MM.1S (cell line): ENCODE results near the gene MICAL2.

Experiments
- DNase-seq: peaks from one replicate; pipeline ENCODE4 v3.0.0-alpha.2; 2015
- H2AFZ ChIP-seq: fragments of 300-600 bp; sonication (generic); 2 replicates; pipeline ENCODE4 v1.6.0; 2016; ENCODE audit warnings: antibody characterized with exemption, low read length
- H3F3A ChIP-seq: fragments of 300-600 bp; sonication (generic); 2 replicates; pipeline ENCODE4 v1.6.1; 2016; ENCODE audit warnings: mild to moderate bottlenecking, antibody characterized with exemption, low read length, moderate library complexity, mixed read lengths; ENCODE audit not compliant: insufficient read depth
- H3K27ac ChIP-seq: fragments of 300-600 bp; sonication (generic); 2 replicates; pipeline ENCODE4 v1.5.1; 2016; ENCODE audit warnings: mild to moderate bottlenecking, low read length
- H3K27me3 ChIP-seq: fragments of 300-600 bp; sonication (generic); replicated peaks from 2 replicates; pipeline ENCODE4 v1.6.0; 2016; ENCODE audit warnings: low read length; ENCODE audit not compliant: insufficient read depth
- H3K36me3 ChIP-seq: fragments of 300-600 bp; sonication (generic); replicated peaks from 2 replicates; pipeline ENCODE4 v1.6.1; 2016; ENCODE audit warnings: mild to moderate bottlenecking, low read length, mixed read lengths; ENCODE audit not compliant: insufficient read depth
- H3K4me1 ChIP-seq: fragments of 300-600 bp; sonication (generic); 2 replicates; pipeline ENCODE4 v1.6.1; 2016; ENCODE audit warnings: low read length, mixed read lengths
- H3K4me2 ChIP-seq: fragments of 300-600 bp; sonication (generic); 2 replicates; pipeline ENCODE4 v1.6.0; 2016; ENCODE audit warnings: low read depth, low read length
- H3K4me3 ChIP-seq: fragments of 300-600 bp; sonication (generic); 2 replicates; pipeline ENCODE4 v1.5.1; 2016; ENCODE audit warnings: low read length, mixed read lengths
- H3K79me2 ChIP-seq: fragments of 300-600 bp; sonication (generic); 2 replicates; pipeline ENCODE4 v1.6.1; 2016; ENCODE audit warnings: mixed run types, low read length, mixed read lengths
- H3K9ac ChIP-seq: fragments of 300-600 bp; sonication (generic); 2 replicates; pipeline ENCODE4 v1.6.1; 2016; ENCODE audit warnings: low read length, mixed read lengths
- H3K9me2 ChIP-seq: fragments of 300-600 bp; sonication (generic); replicated peaks from 2 replicates; pipeline ENCODE4 v1.6.1; 2016; ENCODE audit warnings: mild to moderate bottlenecking, low read length, mixed read lengths; ENCODE audit not compliant: insufficient read depth
- H3K9me3 ChIP-seq: fragments of 300-600 bp; sonication (generic); replicated peaks from 2 replicates; pipeline ENCODE4 v1.6.1; 2016; ENCODE audit warnings: mild to moderate bottlenecking, low read length, mixed read lengths; ENCODE audit not compliant: insufficient read depth
- H4K20me1 ChIP-seq: fragments of 300-600 bp; sonication (generic); 2 replicates; pipeline ENCODE4 v1.6.1; 2016; ENCODE audit warnings: mild to moderate bottlenecking, low read length, moderate library complexity, mixed read lengths; ENCODE audit not compliant: insufficient read depth
- EZH2 ChIP-seq: fragments of 300-600 bp; sonication (generic); optimal IDR thresholded peaks from 2 replicates; pipeline ENCODE3; 2017; ENCODE audit warnings: low read depth, mild to moderate bottlenecking, antibody characterized with exemption, low read length, mixed read lengths
- EZH2phosphoT487 ChIP-seq: fragments of 300-600 bp; sonication (generic); IDR thresholded peaks from 2 replicates; pipeline ENCODE4 v1.6.1; 2018; ENCODE audit warnings: antibody characterized with exemption, low read length
- TF ChIP-seq, protein P1 (sequence below): fragments of 300-600 bp; sonication (generic); IDR thresholded peaks from 2 replicates; pipeline ENCODE4 v1.5.1; 2016; ENCODE audit warnings: antibody characterized with exemption, low read length, mixed read lengths

The MICAL2 gene

DNA sequence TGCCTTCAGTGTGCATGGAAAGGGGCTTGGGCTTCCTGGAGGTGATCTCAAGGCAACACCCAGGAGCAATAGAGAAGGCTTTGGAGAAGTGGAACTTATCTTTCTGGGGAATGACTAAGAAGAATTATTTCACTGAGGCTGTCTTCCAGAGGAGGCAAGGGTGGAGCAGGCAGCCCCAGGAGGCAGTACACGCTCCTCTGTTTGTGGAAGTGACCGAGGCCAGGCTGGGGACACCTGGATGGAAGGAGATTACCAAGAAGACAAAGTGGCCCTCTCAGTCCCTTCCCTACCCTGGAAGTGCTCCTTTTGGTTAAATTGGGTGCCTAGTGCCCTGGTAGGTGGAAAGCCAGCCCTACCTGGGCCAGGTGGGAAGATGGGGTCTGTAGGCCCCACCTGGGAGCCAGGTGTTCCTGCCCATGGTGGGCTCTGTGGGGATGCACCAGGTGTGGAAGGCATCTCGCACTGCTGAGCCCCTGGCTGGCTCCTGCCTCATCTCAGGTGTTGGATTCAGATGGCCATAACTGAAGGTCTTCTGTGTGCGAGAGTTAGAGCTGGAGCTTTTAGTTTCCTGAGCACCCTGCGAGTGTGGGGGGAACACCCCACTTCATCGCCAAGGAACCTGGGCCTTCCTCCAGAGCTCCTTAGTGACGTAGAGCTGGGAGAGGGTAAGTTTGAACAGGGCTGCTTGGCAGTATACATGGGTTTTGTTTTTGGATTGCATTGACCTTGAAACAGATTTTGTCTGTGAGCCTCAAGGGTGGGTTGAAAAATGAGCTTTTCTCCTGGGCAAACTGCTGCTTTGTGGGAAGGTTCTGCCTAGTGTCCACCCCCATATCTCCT is 46.1 kb downstream of the MICAL2 start:
- no peak overlapping the region for H3K4me2 ChIP-seq
- H3K27me3 ChIP-seq, result no peaks in the 10 kb centered on the region
- H3K4me1 ChIP-seq, result peaks cover 6% of the 10 kb centered on the region; the same call in 1 of the 2 replicates
- no peaks in the 10 kb centered on the region for H3K79me2 ChIP-seq
- no peak overlapping the region for H3K27ac ChIP-seq
- no peak for DNase-seq
- no peaks in the 10 kb centered on the region for H3K36me3 ChIP-seq
- no peaks in the 10 kb centered on the region for H3F3A ChIP-seq
- TF ChIP-seq, protein P1, sequence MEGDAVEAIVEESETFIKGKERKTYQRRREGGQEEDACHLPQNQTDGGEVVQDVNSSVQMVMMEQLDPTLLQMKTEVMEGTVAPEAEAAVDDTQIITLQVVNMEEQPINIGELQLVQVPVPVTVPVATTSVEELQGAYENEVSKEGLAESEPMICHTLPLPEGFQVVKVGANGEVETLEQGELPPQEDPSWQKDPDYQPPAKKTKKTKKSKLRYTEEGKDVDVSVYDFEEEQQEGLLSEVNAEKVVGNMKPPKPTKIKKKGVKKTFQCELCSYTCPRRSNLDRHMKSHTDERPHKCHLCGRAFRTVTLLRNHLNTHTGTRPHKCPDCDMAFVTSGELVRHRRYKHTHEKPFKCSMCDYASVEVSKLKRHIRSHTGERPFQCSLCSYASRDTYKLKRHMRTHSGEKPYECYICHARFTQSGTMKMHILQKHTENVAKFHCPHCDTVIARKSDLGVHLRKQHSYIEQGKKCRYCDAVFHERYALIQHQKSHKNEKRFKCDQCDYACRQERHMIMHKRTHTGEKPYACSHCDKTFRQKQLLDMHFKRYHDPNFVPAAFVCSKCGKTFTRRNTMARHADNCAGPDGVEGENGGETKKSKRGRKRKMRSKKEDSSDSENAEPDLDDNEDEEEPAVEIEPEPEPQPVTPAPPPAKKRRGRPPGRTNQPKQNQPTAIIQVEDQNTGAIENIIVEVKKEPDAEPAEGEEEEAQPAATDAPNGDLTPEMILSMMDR, result no peak
- TF ChIP-seq EZH2phosphoT487, result no peak
- TF ChIP-seq EZH2, result no peak
- no peak overlapping the region for H3K4me3 ChIP-seq
- H3K9ac ChIP-seq, result no peak overlapping the region
- no peak overlapping the region for H2AFZ ChIP-seq
- H3K9me2 ChIP-seq, result no peaks in the 10 kb centered on the region
- no peaks in the 10 kb centered on the region for H3K9me3 ChIP-seq
- no peaks in the 10 kb centered on the region for H4K20me1 ChIP-seq

DNA sequence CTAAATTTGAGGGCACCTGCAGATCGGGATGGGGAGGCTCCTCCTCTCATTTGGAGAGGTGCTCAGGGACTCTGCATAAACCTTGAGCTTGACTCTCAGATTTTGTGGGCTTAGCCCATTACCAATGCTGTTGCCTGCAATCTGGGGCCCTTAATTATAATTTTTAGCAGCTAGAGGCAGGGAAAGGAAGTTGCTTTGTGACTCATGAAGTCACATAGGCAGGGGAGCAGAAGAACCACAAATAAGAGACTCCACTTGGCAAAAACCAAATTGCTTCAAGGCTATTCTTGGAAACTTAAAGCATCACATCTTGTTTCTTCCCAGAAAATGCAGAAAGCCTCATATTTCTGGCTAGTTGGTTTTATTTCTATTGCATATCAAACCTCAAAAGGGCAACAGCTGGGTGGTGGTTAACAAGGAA is 46.9 kb downstream of the MICAL2 start:
- Histone ChIP-seq H3K79me2 (no peaks in the 10 kb centered on the region), H4K20me1 (no peaks in the 10 kb centered on the region), H3K27me3 (no peaks in the 10 kb centered on the region), H3K9me3 (no peaks in the 10 kb centered on the region), H3K9ac (no peak overlapping the region), H3K9me2 (no peaks in the 10 kb centered on the region), H3K4me1 (peaks cover 6% of the 10 kb centered on the region; the same call in 1 of the 2 replicates), H3F3A (no peaks in the 10 kb centered on the region), H3K27ac (no peak overlapping the region), H2AFZ (no peak overlapping the region), H3K4me3 (no peak overlapping the region), H3K36me3 (no peaks in the 10 kb centered on the region), H3K4me2 (no peak overlapping the region)
- no peak for TF ChIP-seq EZH2phosphoT487
- TF ChIP-seq EZH2, result no peak
- TF ChIP-seq, protein P1, result no peak
- DNase-seq, result no peak

- no peak overlapping the region for H3K27ac ChIP-seq
- H3K4me2 ChIP-seq, result no peak overlapping the region
- DNase-seq, result no peak
- no peaks in the 10 kb centered on the region for H3K79me2 ChIP-seq
- no peaks in the 10 kb centered on the region for H3K27me3 ChIP-seq
- H3K9me3 ChIP-seq, result no peaks in the 10 kb centered on the region
- no peaks in the 10 kb centered on the region for H4K20me1 ChIP-seq
- TF ChIP-seq, protein P1, result no peak
- TF ChIP-seq EZH2 (no peak), EZH2phosphoT487 (no peak)
- no peaks in the 10 kb centered on the region for H3K36me3 ChIP-seq
- H3K9me2 ChIP-seq, result no peaks in the 10 kb centered on the region
- H3K4me3 ChIP-seq, result no peak overlapping the region
- H3F3A ChIP-seq, result no peaks in the 10 kb centered on the region
- no peak overlapping the region for H3K9ac ChIP-seq
- peaks cover 11% of the 10 kb centered on the region for H3K4me1 ChIP-seq
- no peak overlapping the region for H2AFZ ChIP-seq
Measured at GRCh38 chr11:12158909-12159308, 48.5 kb downstream of the MICAL2 start.
